Thyroid gland (tissue), 4 donors: ENCODE data around the gene NGEF. TPM values are rescaled to one million over a fixed set of nuclear protein-coding genes. Genes with fewer than 3 reads are reported as not detected.

ENCODE experiments used
- DNase-seq, 2 donors: peaks; one replicate each; pipeline ENCODE4 v3.0.0-alpha.2; 2019
- H3K27ac ChIP-seq, 3 donors: fragments of 200-600 bp; sonication (generic); 1 replicate in 2 of 3; 2 replicates in 1 of 3; pipeline ENCODE4 v1.5.1; 2016 to 2019; ENCODE audit warnings: mild to moderate bottlenecking in 1 of 3, moderate library complexity in 1 of 3
- H3K27me3 ChIP-seq: fragments of 200-600 bp; sonication (generic); one replicate; pipeline ENCODE4 v1.5.1; 2019
- H3K36me3 ChIP-seq, 2 donors: fragments of 200-600 bp; sonication (generic); one replicate each; pipeline ENCODE4 v1.5.1; 2016 to 2019
- H3K4me1 ChIP-seq, 2 donors: fragments of 200-600 bp; sonication (generic); one replicate each; pipeline ENCODE4 v1.5.1; 2017 to 2019
- H3K4me3 ChIP-seq, 3 donors: fragments of 200-600 bp; sonication (generic); replicated peaks in 1 of 3; 1 replicate in 2 of 3; 2 replicates in 1 of 3; pipeline ENCODE4 v1.5.1; 2016; ENCODE audit warnings: mild to moderate bottlenecking in 1 of 3
- H3K9me3 ChIP-seq: fragments of 200-600 bp; sonication (generic); one replicate; pipeline ENCODE4 v1.5.1; 2017
- POLR2A ChIP-seq, 2 donors: fragments of 450-650 bp; IDR thresholded peaks; one replicate each; pipeline ENCODE4 v1.6.1; 2017; ENCODE audit warnings: antibody characterized with exemption in 2 of 2, mild to moderate bottlenecking in 2 of 2, moderate library complexity in 1 of 2
- WGBS, 2 donors: methylation state at CpG; one replicate each; pipeline ENCODE4 v1.1.5; 2017; 5-methylcytosine and 5-hydroxymethylcytosine counted together
- intact Hi-C: fragments of 100-400 bp; cut with DNase I; formaldehyde crosslinking; loops from one replicate; pipeline ENCODE4 v1.15.1; 2023
- total RNA-seq, 4 donors: library from RNA; depleted of rRNA; stranded (reverse); fragments of >200 nt; gene quantifications; one replicate each; pipeline ENCODE4 v1.2.3, GENCODE V29; 2016
- TF ChIP-seq, protein P1 (sequence below), 6 experiments: fragments of 200-600 bp in 3 of 6; fragments of 450-650 bp in 3 of 6; sonication (generic) in 3 of 6; IDR thresholded peaks; one replicate each; pipeline ENCODE4 v1.5.1; 2016 to 2019; ENCODE audit warnings: antibody characterized with exemption in 6 of 6, mild to moderate bottlenecking in 2 of 6, inconsistent platforms in 1 of 6, moderate library complexity in 1 of 6

NGEF gene
- total RNA-seq, 4 donors from 2014 or later = 0.11 to 2.1 TPM; not detected in 2

DNA sequence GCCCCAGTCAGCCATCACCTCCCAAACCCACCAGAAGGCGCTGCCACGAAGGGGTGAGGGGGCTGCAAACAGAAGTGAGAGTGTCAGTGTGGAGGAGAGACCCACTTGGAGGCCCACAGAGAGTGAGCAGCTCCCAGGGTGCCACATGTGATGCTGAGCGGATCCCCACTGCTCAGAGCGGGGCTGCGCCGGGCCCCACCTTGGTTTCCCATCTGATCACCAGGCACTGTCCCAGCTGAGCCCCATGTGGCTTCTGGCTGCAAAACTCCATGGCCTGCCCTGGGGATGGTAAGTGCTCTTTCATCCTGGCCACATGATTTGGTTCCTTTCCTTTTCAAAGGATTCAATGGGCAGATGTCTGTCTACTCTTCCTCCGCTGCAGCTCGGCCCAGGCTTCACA, 119.2 kb downstream of the NGEF start:
- H3K4me3 ChIP-seq = no peak overlapping the region
- WGBS, 2 donors = 88 to 94% methylated on average over 4 to 7 of the region's 8 CpGs
- no peaks in the 10 kb centered on the region for H3K27me3 ChIP-seq
- no peaks in the 10 kb centered on the region for H3K36me3 ChIP-seq
- peaks cover 3 to 4% of the 10 kb centered on the region in 2 donors for H3K4me1 ChIP-seq
- TF ChIP-seq, protein P1, sequence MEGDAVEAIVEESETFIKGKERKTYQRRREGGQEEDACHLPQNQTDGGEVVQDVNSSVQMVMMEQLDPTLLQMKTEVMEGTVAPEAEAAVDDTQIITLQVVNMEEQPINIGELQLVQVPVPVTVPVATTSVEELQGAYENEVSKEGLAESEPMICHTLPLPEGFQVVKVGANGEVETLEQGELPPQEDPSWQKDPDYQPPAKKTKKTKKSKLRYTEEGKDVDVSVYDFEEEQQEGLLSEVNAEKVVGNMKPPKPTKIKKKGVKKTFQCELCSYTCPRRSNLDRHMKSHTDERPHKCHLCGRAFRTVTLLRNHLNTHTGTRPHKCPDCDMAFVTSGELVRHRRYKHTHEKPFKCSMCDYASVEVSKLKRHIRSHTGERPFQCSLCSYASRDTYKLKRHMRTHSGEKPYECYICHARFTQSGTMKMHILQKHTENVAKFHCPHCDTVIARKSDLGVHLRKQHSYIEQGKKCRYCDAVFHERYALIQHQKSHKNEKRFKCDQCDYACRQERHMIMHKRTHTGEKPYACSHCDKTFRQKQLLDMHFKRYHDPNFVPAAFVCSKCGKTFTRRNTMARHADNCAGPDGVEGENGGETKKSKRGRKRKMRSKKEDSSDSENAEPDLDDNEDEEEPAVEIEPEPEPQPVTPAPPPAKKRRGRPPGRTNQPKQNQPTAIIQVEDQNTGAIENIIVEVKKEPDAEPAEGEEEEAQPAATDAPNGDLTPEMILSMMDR (IDR thresholded peaks at IDR 0.05) = no peak
- no peak for DNase-seq
- intact Hi-C loops = no loop called here
- H3K9me3 ChIP-seq = no peaks in the 10 kb centered on the region
- no peak overlapping the region for H3K27ac ChIP-seq

DNA sequence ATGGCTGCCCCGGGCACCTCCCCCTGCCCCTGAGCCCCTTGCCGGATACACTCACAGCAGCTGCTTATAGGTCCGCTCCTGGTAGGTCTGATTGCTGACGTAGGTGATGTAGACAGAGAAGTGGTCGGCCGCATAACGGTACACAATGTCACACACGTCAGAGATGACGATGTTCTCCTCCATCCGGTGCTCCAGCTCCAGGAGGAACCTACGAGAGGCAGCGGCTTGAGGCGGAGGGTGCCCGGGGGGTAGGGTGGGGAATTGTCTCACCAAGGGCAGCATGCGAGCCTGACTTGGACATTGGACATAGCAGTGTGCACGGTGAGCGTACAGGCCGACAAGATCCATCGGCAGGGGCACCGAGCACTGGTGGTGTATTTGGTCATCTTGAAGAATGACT, 120.2 kb downstream of the NGEF start:
- H3K36me3 ChIP-seq = no peaks in the 10 kb centered on the region
- DNase-seq = no peak
- peaks cover 3 to 4% of the 10 kb centered on the region in 2 donors for H3K4me1 ChIP-seq
- H3K27me3 ChIP-seq = no peaks in the 10 kb centered on the region
- no peak for TF ChIP-seq POLR2A (IDR thresholded peaks at IDR 0.05)
- TF ChIP-seq, protein P1 (IDR thresholded peaks at IDR 0.05) = no peak
- no peak overlapping the region for H3K27ac ChIP-seq
- H3K4me3 ChIP-seq = no peak overlapping the region
- H3K9me3 ChIP-seq = no peaks in the 10 kb centered on the region
- WGBS, 2 donors = 91 to 94% methylated on average over 10 to 20 of the region's 20 CpGs
- intact Hi-C loops = no loop called here

DNA sequence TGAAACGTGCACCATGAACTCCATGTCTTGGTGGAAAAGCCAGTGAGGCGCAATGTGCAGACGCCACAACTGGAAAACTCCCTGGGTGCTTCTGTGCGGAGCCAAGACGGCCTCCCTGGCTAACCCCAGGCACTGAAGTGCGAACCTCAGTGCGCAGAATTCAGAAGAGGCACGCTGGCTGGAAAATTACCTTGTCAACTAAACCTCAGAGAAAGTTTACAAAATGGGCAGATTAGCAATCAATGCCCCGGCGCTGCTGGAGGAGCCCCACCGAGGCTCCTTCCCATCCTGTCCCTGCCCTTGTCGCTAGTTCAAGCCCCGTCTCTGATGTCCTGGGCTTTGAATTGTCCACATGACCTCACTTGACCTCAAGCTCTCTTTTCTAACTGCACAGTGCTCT, 120.8 kb downstream of the NGEF start:
- Histone ChIP-seq H3K27ac (no peak overlapping the region), H3K27me3 (no peaks in the 10 kb centered on the region), H3K9me3 (no peaks in the 10 kb centered on the region), H3K4me1 (peaks cover 3 to 4% of the 10 kb centered on the region in 2 donors), H3K4me3 (no peak overlapping the region), H3K36me3 (no peaks in the 10 kb centered on the region)
- 87 to 93% methylated on average over 13 of the region's 13 CpGs for WGBS, 2 donors
- no peak for DNase-seq
- intact Hi-C loops = no loop called here
- TF ChIP-seq, protein P1 (IDR thresholded peaks at IDR 0.05) = no peak
- no peak for TF ChIP-seq POLR2A (IDR thresholded peaks at IDR 0.05)

DNA sequence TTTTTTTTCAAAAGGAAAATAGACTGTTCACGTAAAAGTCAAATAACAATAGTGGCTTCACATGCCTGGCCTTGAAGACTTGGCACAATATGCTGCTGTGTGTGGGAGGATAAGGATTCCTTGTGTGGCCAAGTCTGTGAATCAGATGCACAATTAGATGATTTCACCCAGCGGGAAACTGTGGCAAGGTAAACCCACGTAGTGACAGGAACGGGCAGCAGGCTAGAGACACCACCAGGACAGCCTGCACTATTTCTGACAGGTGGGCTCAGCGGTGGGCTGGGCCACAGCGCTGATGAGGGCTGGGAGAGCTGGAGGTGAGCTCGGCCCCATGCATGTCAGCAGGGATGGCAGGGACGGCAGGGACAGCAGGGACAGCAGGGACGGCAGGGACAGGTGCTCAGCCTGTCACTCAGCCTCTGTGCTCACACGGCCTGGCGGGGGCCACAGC, 121.4 kb downstream of the NGEF start:
- no peaks in the 10 kb centered on the region for H3K27me3 ChIP-seq
- no peaks in the 10 kb centered on the region for H3K36me3 ChIP-seq
- DNase-seq = no peak
- peaks cover 3 to 4% of the 10 kb centered on the region in 2 donors for H3K4me1 ChIP-seq
- intact Hi-C loops = no loop called here
- H3K27ac ChIP-seq = no peak overlapping the region
- no peak overlapping the region for H3K4me3 ChIP-seq
- TF ChIP-seq, protein P1 (IDR thresholded peaks at IDR 0.05) = no peak
- TF ChIP-seq POLR2A (IDR thresholded peaks at IDR 0.05) = no peak
- H3K9me3 ChIP-seq = no peaks in the 10 kb centered on the region
- 68% methylated on average over 8 to 10 of the region's 11 CpGs for WGBS, 2 donors

DNA sequence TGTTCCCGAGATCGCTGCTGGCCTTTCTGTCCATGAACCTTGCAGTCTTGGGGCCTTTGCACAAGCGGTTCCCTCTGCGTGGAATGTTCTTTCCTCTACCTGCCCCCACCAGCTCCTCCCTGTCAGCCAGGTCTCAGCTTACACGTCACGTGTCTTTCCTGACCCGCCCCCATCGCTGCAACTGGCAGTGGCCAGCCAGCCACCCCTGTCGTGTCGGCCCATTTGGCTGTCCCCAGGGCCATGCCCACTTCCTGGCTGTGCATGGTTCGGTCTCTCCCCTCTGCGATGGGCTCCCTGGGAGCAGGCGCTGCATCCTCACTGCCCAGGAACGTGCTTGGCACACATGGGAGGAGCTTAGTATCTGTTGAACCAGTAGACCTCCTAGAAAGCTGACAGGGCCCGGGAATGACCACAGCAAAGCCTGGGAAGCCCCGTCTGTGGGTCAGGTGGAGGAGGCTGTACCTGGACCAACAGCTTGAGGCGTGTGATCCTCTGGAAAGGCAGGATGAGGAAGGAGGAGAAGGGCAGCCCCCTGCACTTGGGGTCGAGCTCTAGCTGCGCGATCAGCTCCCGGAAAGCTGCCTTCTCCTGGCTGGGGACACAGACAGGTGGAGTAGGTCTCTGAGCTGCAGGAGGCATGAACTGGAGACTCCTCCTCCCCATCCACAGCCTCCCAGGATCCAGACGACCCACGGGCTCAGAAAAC, 122.0 kb downstream of the NGEF start:
- intact Hi-C loops = no loop called here
- DNase-seq = peak; percentile 59 to 68
- Histone ChIP-seq H3K4me1 (peaks cover 3 to 4% of the 10 kb centered on the region in 2 donors), H3K9me3 (no peaks in the 10 kb centered on the region), H3K27ac (no peak overlapping the region), H3K4me3 (no peak overlapping the region), H3K27me3 (no peaks in the 10 kb centered on the region), H3K36me3 (no peaks in the 10 kb centered on the region)
- TF ChIP-seq, protein P1 (IDR thresholded peaks at IDR 0.05) = no peak
- no peak for TF ChIP-seq POLR2A (IDR thresholded peaks at IDR 0.05)
- 31 to 38% methylated on average over 23 of the region's 23 CpGs for WGBS, 2 donors
